ENCODE results near the gene ID4.
A peak's percentile ranks its signal among the peaks of the same experiment; 100 is the strongest.

The ID4 gene

GRCh38 chr6:19803331-19804204 is 33.6 kb upstream of the ID4 start (continued):
- TF ChIP-seq ZNF211 (tag by site-specific recombination; IDR thresholded peaks at IDR 0.05; ENCODE audit: low read depth): no peak

- H3K4me1 ChIP-seq (ENCODE audit: control insufficient read depth, insufficient read depth, low read length): peaks cover 4% of the 10 kb centered on the region; the same call in 1 of the 2 replicates
- no peaks in the 10 kb centered on the region for H3K36me3 ChIP-seq (ENCODE audit: control insufficient read depth in 2 of 2, insufficient read depth in 1 of 2, low read length in 2 of 2)
- POLR2A ChIA-PET: interaction anchor here (0.6 to 6.5 kb wide), 9 partner anchors 11 to 339 kb away, joined by 3 to 148 read pairs (median 3); partner anchors contain the start of gene ID4
- H3K27ac ChIP-seq (ENCODE audit: extremely low read depth, low read depth, low read length): peak overlapping the region; percentile 84
- CTCF ChIA-PET: interaction anchor here (0.7 to 1.5 kb wide), 3 partner anchors 92 to 647 kb away, joined by 3 to 4 read pairs (median 3); no protein-coding TSS in a partner anchor
- H3K4me3 ChIP-seq (ENCODE audit: low read depth, low read length): peak overlapping the region; percentile 53
- no peaks in the 10 kb centered on the region for H3K9me3 ChIP-seq (ENCODE audit: control insufficient read depth, insufficient read depth, low read depth, low read length)
- TF ChIP-seq ZNF335 (tag by site-specific recombination; conservative IDR thresholded peaks at IDR 0.05) (peak; percentile 96), ZNF214 (tag by site-specific recombination; IDR thresholded peaks at IDR 0.05; ENCODE audit: borderline replicate concordance) (no peak), SP7 (tag by site-specific recombination; IDR thresholded peaks at IDR 0.05) (peak; percentile 71), ZNF366 (tag by site-specific recombination; conservative IDR thresholded peaks at IDR 0.05) (peak; percentile 15; the same call in 1 of the 2 replicates), PRDM1 (tag by site-specific recombination; IDR thresholded peaks at IDR 0.05) (peak; percentile 90), ZBTB6 (tag by site-specific recombination; IDR thresholded peaks at IDR 0.05) (peak; percentile 87), ZNF558 (tag by site-specific recombination; IDR thresholded peaks at IDR 0.05) (0 out of 2 replicates have a peak, but pooled peaks have one; percentile 27), ZNF274 (IDR thresholded peaks at IDR 0.05; ENCODE audit: low read length) (no peak), ZNF274 (tag by site-specific recombination; IDR thresholded peaks at IDR 0.05; ENCODE audit: borderline replicate concordance) (no peak), HOXC10 (CRISPR knock-in tag; IDR thresholded peaks at IDR 0.05) (0 out of 2 replicates have a peak, but pooled peaks have one; percentile 77), ZNF423 (tag by site-specific recombination; IDR thresholded peaks at IDR 0.05) (peak; percentile 45; the same call in 1 of the 2 replicates), ZBTB48 (tag by site-specific recombination; IDR thresholded peaks at IDR 0.05) (peak; percentile 43; the same call in 1 of the 2 replicates), ZEB2 (tag by site-specific recombination; IDR thresholded peaks at IDR 0.05) (peak; percentile 94), PBX3 (CRISPR knock-in tag; IDR thresholded peaks at IDR 0.05) (peak; percentile 87; the same call in 1 of the 2 replicates), ZXDB (tag by site-specific recombination; IDR thresholded peaks at IDR 0.05) (peak; percentile 69), ZNF449 (tag by site-specific recombination; IDR thresholded peaks at IDR 0.05) (peak; percentile 98), ZNF530 (tag by site-specific recombination; IDR thresholded peaks at IDR 0.05; ENCODE audit: low read depth) (no peak), IKZF3 (tag by site-specific recombination; IDR thresholded peaks at IDR 0.05) (peak; percentile 92), ZNF157 (tag by site-specific recombination; IDR thresholded peaks at IDR 0.05) (no peak), ZNF561 (tag by site-specific recombination; IDR thresholded peaks at IDR 0.05; ENCODE audit: borderline replicate concordance) (peak; percentile 88; the same call in 1 of the 2 replicates), ZNF223 (tag by site-specific recombination; IDR thresholded peaks at IDR 0.05) (peak; percentile 73; the same call in 1 of the 2 replicates), ZNF610 (tag by site-specific recombination; IDR thresholded peaks at IDR 0.05; ENCODE audit: borderline replicate concordance) (peak; percentile 45; the same call in 1 of the 2 replicates), ZNF324 (tag by site-specific recombination; IDR thresholded peaks at IDR 0.05) (peak; percentile 46; the same call in 1 of the 2 replicates), ZNF391 (tag by site-specific recombination; IDR thresholded peaks at IDR 0.05; ENCODE audit: borderline replicate concordance, low read depth) (peak; percentile 53; the same call in 1 of the 2 replicates), ZNF776 (tag by site-specific recombination; IDR thresholded peaks at IDR 0.05; ENCODE audit: borderline replicate concordance) (no peak), GLIS2 (tag by site-specific recombination; IDR thresholded peaks at IDR 0.05) (peak; percentile 94), ZBTB20 (tag by site-specific recombination; IDR thresholded peaks at IDR 0.05) (peak; percentile 36; the same call in 1 of the 2 replicates), ZBTB21 (tag by site-specific recombination; IDR thresholded peaks at IDR 0.05) (peak; percentile 90), ZBTB17 (tag by site-specific recombination; IDR thresholded peaks at IDR 0.05) (peak; percentile 75), OSR2 (tag by site-specific recombination; IDR thresholded peaks at IDR 0.05) (peak; percentile 53; the same call in 1 of the 2 replicates)
These were observed 32.7 kb upstream of the ID4 start for GRCh38 chr6:19804205-19805128.
